ENCODE data around the gene SMU1.

The SMU1 gene

GRCh38 chr9:33043671-33044070, 32.8 kb downstream of the SMU1 start:
- no peak for DNase-seq

DNA sequence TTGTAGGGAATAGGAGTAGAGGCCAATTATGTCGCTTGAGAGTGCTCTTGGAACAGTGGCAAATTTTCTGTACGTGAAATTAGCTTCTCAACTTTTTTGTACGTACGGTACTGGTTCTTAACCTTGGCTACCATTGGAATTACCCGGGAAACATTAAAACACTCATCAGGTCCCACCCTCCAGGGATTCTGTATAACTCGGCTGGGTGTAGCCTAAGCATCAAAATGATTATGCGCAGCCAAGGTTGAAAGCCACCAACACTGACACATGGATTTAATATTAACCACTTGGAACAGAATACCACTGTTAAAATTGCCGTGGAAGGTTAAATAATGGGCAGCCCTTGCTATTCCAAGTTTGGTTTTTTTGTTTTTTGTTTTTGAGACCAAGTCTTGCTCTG, 34.0 kb downstream of the SMU1 start:
- no peak for DNase-seq

DNA sequence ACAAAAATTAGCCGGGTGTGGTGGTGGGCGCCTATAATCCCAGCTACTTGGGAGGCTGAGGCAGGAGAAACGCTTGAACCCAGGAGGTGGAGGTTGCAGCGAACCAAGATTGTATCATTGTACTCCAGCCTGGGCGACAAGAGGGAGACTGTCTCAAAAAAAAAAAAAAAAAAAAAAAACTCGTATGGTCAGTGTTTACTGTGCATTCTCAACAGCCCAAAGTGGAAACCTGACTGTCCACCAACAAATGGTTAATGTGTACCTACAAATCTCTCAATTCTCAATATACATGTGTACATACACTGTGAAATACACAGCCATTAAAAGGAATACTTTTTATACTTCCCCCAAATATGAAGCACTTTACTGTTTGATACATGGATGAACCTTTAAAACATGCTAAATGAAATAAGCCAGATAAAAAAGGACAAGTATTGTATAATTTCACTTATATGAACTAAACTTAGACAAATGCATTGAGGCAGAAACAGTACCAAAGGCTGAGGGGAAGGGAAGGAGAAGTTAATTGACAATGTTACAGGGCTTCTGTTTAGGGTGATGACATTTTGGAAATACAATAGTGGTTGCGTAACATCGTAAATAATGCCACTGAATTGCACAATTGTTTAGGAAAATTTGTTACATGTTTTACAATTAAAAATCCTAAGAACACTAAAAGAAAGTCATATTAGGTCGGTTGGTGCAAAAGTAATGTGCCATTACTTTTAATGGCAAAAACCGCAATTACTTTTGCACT, 34.9 kb downstream of the SMU1 start:
- DNase-seq = no peak

GRCh38 chr9:33040792-33041431, 35.6 kb downstream of the SMU1 start:
- no peak for DNase-seq

- DNase-seq = no peak
Observed at GRCh38 chr9:33032865-33033264, 43.6 kb downstream of the SMU1 start.

DNA sequence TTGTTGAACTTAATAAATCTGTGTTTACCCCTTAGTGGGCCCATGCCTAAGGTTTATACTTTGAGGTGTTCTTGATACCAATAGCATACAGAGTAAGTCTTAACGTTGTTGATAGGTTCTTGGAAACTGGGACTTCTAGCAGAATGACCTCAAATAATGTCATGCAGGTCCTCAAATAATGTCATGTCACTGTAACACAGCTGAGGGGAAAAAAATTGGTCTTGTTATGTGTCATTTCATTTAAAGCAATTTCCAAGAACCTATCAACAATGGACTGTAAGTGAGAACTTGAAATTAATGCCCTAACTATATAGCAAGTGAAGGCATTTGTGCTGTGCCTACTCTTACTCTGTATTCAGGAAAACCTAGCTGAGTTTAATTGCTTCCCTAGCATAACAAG, 44.2 kb downstream of the SMU1 start:
- no peak for DNase-seq

DNA sequence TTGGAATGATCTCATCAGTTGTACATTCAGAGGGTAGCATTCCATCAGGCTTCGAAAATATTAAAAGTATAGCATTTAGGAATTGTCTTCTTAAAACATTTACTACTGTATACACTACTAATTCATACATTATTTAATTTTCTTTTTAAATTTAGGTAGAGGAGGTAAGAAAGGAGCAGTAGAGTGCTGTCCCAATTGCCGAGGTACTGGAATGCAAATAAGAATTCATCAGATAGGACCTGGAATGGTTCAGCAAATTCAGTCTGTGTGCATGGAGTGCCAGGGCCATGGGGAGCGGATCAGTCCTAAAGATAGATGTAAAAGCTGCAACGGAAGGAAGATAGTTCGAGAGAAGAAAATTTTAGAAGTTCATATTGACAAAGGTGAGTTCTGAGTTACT, 46.2 kb downstream of the SMU1 start:
- DNase-seq = no peak

DNA sequence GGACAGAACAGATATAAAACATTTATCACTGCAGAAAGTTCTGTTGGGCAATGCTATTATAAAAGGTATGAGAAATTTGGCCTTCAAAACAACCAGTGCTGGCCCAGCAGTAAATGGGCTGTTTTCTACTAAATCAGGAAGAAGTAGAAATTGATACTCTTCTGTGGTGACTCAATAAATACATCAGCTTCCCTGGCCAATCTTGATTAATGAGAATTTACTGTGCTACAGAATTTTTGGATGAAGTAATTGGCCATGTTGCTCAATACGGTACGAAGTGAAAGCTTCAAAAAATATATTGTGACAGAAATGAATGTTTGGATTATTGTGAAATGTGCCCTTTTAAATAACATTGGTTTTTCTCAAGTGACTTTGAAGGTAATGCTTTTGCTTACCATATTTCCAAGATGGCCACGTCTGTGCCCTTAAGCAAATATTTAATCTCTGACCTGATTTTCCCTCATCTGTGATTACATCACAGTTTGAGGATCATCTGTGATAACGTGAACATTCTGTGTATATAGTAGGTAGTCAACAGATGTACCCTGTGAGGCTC, 47.2 kb downstream of the SMU1 start:
- DNase-seq = no peak

DNA sequence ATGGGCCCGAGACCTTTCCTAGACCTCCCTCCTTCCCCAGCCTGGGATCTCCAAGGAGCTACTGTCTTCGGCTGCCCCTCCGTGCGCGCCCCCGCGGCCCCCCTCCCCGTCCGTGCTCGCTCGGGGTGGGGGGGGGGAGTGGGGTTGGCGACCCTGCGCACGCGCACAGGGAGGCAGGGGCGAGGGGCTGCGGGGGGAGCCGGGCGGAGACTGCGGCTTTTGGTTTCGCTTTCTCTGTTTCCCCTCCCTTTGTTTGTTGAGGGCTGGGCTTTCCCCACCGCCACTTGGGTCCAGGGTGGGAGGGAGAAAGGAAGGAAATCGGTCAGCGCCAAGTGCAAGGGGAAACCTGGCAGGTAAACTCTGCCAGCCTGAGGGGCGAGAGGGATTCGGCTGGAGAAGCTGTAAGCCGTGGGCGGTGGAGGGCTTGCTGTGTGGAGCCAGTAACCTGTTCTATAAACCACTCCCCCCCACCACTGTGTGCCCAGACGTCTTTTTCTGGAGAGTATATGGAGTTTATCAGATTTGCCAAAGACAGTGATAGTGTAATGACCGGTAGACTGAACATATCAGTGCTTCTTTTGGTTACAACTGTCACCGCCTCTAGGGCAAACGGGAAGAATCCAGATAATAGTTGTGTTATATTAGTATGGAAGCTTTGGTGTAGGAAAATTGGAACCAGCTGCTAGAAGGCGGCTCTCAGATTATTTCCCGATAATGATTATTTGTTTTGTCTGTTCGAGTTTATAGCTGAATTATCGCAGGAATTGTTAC, 50.7 kb downstream of the SMU1 start:
- no peak for DNase-seq

DNA sequence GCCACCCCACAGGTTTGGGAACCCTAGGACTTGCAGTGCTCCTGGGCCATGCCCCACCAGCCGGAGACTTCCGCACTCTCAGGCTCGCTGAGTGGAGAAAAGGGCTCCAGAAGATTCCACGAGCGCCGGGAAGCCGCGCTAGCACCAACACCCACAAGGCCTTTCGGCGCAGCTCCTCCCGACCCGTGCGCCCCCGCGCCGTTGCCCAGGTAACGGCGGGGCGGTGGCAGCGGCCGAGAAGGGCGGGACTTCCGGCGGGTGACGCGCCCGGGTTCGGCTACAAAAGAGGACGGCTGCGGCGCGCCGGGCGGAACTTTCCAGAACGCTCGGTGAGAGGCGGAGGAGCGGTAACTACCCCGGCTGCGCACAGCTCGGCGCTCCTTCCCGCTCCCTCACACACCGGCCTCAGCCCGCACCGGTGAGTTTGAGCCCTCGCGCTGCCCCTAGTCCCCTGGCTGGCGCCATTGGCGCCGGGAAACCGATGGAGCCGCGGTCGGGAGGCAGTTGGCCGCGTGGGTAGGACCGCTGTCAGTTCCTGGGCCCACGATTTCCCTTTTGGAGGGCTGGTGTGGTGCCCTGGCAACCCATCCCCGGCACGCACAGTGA, 51.4 kb downstream of the SMU1 start, which contains the start of gene DNAJA1:
Gene DNAJA1 (plus strand): TSS at position 308 of the 606 bp plus-strand sequence. CDS start 1,212 bp downstream, outside the sequence.
- peak; percentile 93 for DNase-seq

GRCh38 chr9:33024126-33024965, 52.1 kb downstream of the SMU1 start:
- DNase-seq = no peak

DNA sequence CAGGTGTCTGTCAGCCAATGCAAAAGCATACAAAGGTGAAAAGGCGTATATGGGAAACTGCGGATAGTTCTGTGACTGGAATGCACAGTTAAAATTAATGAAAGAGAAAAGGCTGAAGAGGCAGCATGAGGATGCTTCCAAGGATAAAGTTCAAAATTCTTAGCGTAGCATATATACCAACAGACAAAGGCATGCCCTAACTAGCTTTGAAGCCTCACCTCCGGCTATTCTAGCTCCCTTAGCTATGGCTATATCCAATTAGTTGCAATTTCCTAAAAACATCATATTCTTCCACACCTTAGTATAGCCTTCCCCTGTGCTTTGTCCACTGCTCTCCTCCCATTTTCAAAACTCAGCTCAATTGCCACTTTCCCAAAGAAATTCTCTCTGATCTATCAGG, 52.8 kb downstream of the SMU1 start:
- DNase-seq = no peak

DNA sequence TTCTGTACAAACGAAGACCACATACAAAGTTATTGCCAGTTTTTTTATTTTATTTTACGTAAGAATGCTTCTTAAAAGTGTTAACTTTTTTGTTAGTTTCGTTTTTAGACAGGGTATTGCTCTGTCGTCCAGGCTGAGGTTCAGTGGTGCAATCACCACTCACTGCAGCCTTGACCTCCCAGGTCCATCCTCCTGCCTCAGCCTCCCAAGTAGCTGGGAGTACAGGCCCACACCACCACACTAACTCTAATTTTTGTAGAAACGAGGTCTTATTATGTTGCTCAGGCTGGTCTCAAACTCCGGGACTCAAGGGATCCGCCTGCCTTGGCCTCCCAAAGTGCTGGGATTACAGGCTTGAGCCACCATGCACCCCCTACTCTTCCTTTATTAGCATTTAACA, 53.7 kb downstream of the SMU1 start:
- DNase-seq = no peak

DNA sequence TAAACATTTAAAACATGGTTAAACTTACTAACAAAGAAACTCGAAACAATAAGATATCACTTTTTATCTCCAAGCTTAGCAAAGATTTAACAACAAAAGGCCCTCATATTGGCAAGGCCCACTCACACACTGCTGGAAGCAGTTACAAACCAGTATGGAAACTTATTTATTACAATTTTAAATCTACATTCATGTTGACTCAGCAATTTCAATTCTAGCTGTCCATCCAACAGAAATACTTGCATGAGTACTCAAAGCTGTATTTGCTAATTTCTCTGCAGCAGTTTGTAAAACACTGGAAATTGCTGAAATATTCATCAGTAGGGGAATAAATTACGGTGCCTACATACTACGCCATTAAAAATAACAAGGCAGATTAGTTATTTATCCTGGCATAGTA, 54.2 kb downstream of the SMU1 start:
- no peak for DNase-seq

DNA sequence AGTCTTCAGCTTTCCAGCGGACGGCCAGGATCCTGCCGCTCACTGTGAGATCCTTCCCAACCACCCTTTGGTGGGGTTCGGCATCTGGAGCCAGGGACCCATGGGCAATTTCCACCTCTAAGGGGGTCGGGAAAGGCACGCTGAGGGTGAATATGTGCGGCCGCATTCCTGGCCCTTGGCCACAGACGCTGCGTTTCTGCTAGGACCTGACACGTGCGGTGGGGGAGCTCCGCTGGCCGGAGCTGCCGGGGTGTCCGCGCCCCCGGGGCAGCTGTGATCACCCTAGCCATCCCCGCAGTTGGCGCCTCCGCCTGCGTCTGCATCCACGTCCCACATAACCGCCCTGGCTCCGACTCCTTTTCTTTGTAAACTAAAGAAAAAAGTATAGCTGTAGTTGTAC, 56.7 kb downstream of the SMU1 start:
- DNase-seq = no peak

DNA sequence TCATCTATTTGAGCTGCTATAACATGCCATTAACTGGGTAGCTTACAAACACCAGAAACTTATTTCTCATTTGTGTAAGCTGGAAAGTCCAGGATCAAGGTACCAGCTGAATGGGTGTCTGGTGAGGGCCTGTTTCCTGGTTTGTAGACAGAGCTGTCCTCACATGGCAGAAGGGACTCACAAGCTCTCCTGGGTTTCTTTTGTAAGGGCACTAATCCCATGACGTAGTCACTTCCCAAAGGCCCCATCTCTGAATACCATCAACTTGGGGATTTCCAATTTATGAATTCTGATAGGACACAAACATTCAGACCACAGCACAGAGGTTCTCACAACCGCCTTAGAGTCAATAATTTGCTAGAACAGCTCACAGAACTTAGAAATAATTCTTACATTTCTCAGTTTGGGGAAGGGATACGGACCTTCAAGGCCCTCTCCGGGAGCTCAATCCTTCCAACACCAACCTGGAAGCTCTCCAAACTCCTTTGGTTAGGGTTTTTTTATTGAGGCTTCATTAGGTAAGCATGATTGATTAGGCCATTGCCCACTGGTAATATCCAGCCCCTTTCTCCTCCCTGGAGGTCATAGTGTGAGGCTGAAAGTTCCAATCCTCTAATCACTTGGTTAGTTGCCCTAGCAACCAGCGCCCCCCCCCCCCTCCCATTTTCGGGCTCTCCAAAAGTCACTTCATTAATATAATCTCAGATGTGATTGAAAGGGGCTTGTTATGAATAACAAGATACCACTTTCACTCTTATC, 59.0 kb downstream of the SMU1 start:
- DNase-seq = no peak

DNA sequence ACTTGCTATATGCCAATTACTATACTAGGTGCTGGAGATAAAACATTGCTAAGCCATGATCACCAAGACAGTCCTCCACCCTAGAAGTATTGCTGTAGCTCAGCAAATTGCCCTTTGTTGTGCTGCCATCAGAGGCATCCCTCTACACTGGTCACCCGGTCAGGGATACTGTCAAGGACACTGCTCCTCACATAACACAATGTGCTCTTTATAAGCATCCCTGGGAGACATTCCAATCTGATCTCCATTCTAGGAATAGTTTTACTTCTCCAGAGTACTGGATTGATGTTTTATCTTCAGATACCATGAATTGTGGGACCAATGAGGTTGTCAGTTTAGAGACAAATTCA, 61.8 kb downstream of the SMU1 start:
- DNase-seq = no peak

DNA sequence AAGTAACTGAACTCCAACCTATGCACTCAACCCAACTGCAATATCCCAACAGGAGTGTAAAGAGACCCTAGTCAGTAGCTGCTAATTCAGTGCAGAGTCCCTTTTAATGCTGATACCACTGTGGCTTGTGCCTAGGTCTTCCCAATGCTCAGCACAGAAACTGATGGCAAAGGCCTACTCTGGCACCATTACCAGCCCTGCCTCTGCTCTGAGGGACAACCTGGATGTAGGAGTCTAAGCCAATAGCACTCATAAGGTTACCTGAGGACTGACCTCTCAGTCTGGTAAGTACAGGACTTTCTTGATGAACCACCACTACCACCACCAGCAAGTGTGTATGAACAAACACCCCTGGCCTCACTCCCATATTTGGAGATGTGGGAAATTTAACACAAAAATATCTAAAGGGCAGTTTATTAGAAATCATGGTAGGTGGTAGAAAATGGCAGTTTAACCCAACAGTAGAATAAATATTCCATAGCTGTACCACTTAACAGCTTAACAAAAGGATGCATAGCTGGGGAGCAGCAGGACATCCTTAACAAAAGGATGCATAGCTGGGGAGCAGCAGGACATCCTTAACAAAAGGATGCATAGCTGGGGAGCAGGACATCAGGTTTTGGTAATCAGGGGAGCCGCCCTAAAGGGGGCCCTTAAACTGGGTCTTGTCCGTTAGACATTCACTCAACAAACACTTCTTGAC, 62.4 kb downstream of the SMU1 start:
- DNase-seq = no peak

DNA sequence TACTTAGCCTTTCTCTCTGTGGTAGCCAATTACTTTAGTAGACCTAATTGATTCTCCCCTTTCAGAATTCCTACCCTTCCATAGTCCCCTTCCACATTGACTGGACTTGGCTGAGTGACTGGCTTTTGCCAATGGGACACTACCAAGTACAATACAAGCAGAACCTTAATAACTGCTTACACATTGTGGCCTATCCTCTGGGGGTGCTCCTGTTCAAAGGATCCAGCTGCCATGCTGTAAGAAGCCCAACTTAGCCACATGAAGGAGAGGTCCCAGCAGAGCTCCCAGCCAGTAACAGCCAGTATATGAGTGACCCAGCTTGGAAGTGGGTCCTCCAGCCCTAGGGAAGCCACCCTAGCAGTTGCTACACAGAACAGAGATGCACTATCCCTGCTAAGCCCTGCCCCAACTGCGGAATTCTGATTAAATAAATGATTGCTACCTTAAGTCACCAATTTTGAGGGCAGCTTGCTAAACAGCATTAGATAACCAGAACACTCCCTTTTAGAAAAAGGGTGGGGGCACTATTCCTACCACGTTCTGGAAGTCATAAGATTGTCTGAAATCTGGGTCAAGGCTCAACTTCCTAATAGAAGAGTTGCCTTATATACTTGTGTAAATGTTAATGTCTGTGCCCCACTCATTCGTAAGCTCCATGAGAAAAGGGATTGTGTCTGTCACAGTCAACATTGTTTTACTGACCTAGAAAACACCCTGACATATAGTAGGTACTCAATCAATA, 64.0 kb downstream of the SMU1 start:
- DNase-seq = no peak

- no peak for DNase-seq
Observed at GRCh38 chr9:33011831-33012230, 64.6 kb downstream of the SMU1 start.
